ENCODE results near the gene BPTF. TPM values are rescaled to one million over a fixed set of nuclear protein-coding genes. Genes with fewer than 3 reads are reported as not detected.
"Not testable (repeated sequence)": the region's sequence is repeated elsewhere in the genome, so short reads cannot be mapped to it uniquely, and the experiment has no call there.

The BPTF gene
- total and polyA plus RNA-seq, 2 experiments from 2014 or later = 15.6 to 26.9 TPM

DNA sequence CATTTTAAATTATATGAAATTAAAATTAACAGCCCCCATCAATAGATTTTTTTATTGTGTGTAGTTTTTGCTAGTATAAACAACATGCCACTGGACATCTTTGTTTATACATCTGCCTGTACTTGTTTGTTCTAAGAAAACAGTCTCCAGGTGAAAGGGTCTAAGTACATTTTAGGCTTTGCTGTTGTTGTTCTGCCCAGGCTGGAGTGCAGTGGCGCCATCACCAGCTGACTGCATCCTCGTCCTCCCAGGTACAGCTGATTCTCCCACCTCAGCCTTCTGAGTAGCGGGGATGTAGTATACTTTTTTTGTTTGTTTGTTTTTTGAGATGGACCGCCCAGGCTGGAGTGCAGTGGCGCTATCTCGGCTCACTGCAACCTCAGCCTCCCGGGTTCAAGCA lies 145.5 kb downstream of the BPTF start:
- Histone ChIP-seq H3K4me2 (ENCODE audit: unreplicated experiment) (no peak overlapping the region), H3K79me2 (ENCODE audit: insufficient read depth) (no peaks in the 10 kb centered on the region), H3K9me2 (ENCODE audit: insufficient read depth) (no peaks in the 10 kb centered on the region), H3F3A (ENCODE audit: insufficient read depth) (no peaks in the 10 kb centered on the region), H2AFZ (no peak overlapping the region), H3K9ac (no peak overlapping the region), H3K4me3 (no peak overlapping the region), H3K36me3 (ENCODE audit: low read depth) (peaks cover 30% of the 10 kb centered on the region), H4K20me1 (ENCODE audit: insufficient read depth) (no peaks in the 10 kb centered on the region), H3K4me1 (ENCODE audit: insufficient read depth) (no peaks in the 10 kb centered on the region), H3K27ac (no peak overlapping the region), H3K27me3 (replicated peaks; ENCODE audit: insufficient read depth) (no peaks in the 10 kb centered on the region), H3K9me3 (ENCODE audit: low read depth) (no peaks in the 10 kb centered on the region)
- 98 to 100% methylated on average over 7 of the region's 7 CpGs for WGBS, 2 experiments (ENCODE audit: low coverage in 1 of 2, low lambda C conversion rate in 2 of 2, missing lambda C conversion rate in 2 of 2)
- in situ Hi-C loops (cut with MboI) = no loop called here
- no peak for DNase-seq
- no peak for TF ChIP-seq EZH2phosphoT487 (IDR thresholded peaks at IDR 0.05; ENCODE audit: insufficient read depth, low read depth)

GRCh38 chr17:67974185-67974584 lies 148.9 kb downstream of the BPTF start:
- WGBS, 2 experiments (ENCODE audit: low coverage in 1 of 2, low lambda C conversion rate in 2 of 2, missing lambda C conversion rate in 2 of 2) = 86 to 90% methylated on average over 9 of the region's 9 CpGs
- no peak overlapping the region for H2AFZ ChIP-seq
- no peak overlapping the region for H3K4me3 ChIP-seq
- TF ChIP-seq EZH2 (IDR thresholded peaks at IDR 0.05; ENCODE audit: insufficient read depth, poor library complexity, severe bottlenecking) (no peak), EZH2phosphoT487 (IDR thresholded peaks at IDR 0.05; ENCODE audit: insufficient read depth, low read depth) (no peak)
- in situ Hi-C loops (cut with MboI) = no loop called here
- no peak overlapping the region for H3K9ac ChIP-seq
- H3K27ac ChIP-seq = no peak overlapping the region
- H4K20me1 ChIP-seq (ENCODE audit: insufficient read depth) = no peaks in the 10 kb centered on the region
- H3K36me3 ChIP-seq (ENCODE audit: low read depth) = peaks cover 20% of the 10 kb centered on the region; the same call in 1 of the 2 replicates
- no peaks in the 10 kb centered on the region for H3K9me2 ChIP-seq (ENCODE audit: insufficient read depth)
- no peaks in the 10 kb centered on the region for H3K9me3 ChIP-seq (ENCODE audit: low read depth)
- H3K4me1 ChIP-seq (ENCODE audit: insufficient read depth) = peaks cover 6% of the 10 kb centered on the region; the same call in 1 of the 2 replicates
- H3K4me2 ChIP-seq (ENCODE audit: unreplicated experiment) = no peak overlapping the region
- no peaks in the 10 kb centered on the region for H3K27me3 ChIP-seq (replicated peaks; ENCODE audit: insufficient read depth)
- peaks cover 18% of the 10 kb centered on the region; the same call in 1 of the 2 replicates for H3F3A ChIP-seq (ENCODE audit: insufficient read depth)
- no peak for DNase-seq
- no peaks in the 10 kb centered on the region for H3K79me2 ChIP-seq (ENCODE audit: insufficient read depth)

- Histone ChIP-seq H3K27ac (no peak overlapping the region), H3K36me3 (ENCODE audit: low read depth) (peaks cover 21% of the 10 kb centered on the region; the same call in 1 of the 2 replicates), H3K9ac (no peak overlapping the region), H4K20me1 (ENCODE audit: insufficient read depth) (no peaks in the 10 kb centered on the region), H3K9me2 (ENCODE audit: insufficient read depth) (no peaks in the 10 kb centered on the region), H3F3A (ENCODE audit: insufficient read depth) (peaks cover 22% of the 10 kb centered on the region; the same call in 1 of the 2 replicates), H3K4me2 (ENCODE audit: unreplicated experiment) (no peak overlapping the region), H3K27me3 (replicated peaks; ENCODE audit: insufficient read depth) (no peaks in the 10 kb centered on the region), H3K4me3 (no peak overlapping the region), H3K9me3 (ENCODE audit: low read depth) (no peaks in the 10 kb centered on the region), H3K79me2 (ENCODE audit: insufficient read depth) (no peaks in the 10 kb centered on the region), H2AFZ (no peak overlapping the region), H3K4me1 (ENCODE audit: insufficient read depth) (peaks cover 6% of the 10 kb centered on the region; the same call in 1 of the 2 replicates)
- no peak for DNase-seq
- in situ Hi-C loops (cut with MboI) = no loop called here
- TF ChIP-seq EZH2phosphoT487 (IDR thresholded peaks at IDR 0.05; ENCODE audit: insufficient read depth, low read depth) = no peak
- no peak for TF ChIP-seq EZH2 (IDR thresholded peaks at IDR 0.05; ENCODE audit: insufficient read depth, poor library complexity, severe bottlenecking)
- WGBS, 2 experiments (ENCODE audit: low coverage in 1 of 2, low lambda C conversion rate in 2 of 2, missing lambda C conversion rate in 2 of 2) = 66 to 73% methylated on average over 8 of the region's 8 CpGs
These were observed 149.3 kb downstream of the BPTF start for GRCh38 chr17:67974598-67975066.

- H3K9me3 ChIP-seq (ENCODE audit: low read depth); H3K79me2 ChIP-seq (ENCODE audit: insufficient read depth); H3K4me1 ChIP-seq (ENCODE audit: insufficient read depth); H3K4me3 ChIP-seq; H2AFZ ChIP-seq; H4K20me1 ChIP-seq (ENCODE audit: insufficient read depth); H3K4me2 ChIP-seq (ENCODE audit: unreplicated experiment); H3K27ac ChIP-seq; H3K9me2 ChIP-seq (ENCODE audit: insufficient read depth); H3K27me3 ChIP-seq (replicated peaks; ENCODE audit: insufficient read depth); H3K9ac ChIP-seq; DNase-seq; in situ Hi-C loops (cut with MboI): not testable (repeated sequence)
- WGBS, 2 experiments (ENCODE audit: low coverage in 1 of 2, low lambda C conversion rate in 2 of 2, missing lambda C conversion rate in 2 of 2) = 93% methylated on average over 6 of the region's 6 CpGs
- Histone ChIP-seq H3F3A (ENCODE audit: insufficient read depth) (peaks cover 22% of the 10 kb centered on the region; the same call in 1 of the 2 replicates), H3K36me3 (ENCODE audit: low read depth) (peaks cover 22% of the 10 kb centered on the region; the same call in 1 of the 2 replicates)
These were observed 151.0 kb downstream of the BPTF start for GRCh38 chr17:67976306-67976705.

DNA sequence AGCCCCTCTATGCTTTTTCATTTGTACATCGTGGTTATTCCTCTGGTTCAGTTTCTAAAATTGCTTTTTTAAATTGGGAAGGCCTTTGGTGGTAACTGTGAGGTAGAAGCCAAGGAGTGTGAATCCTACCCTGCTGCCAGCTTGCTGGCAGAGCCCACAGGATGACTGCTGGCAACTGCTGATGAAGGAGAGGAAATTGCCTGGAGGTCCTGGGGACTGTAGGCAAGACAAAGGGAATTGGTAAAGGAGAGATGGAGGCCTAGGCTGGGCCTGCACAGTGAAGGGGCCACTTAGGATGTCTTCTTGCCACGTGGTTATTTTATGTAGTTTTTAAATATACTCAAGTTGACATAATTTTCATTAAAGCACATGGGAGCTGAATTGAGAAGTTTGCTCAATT lies 155.2 kb downstream of the BPTF start:
- no peaks in the 10 kb centered on the region for H3K9me2 ChIP-seq (ENCODE audit: insufficient read depth)
- TF ChIP-seq EZH2 (IDR thresholded peaks at IDR 0.05; ENCODE audit: insufficient read depth, poor library complexity, severe bottlenecking) = no peak
- H3K4me2 ChIP-seq (ENCODE audit: unreplicated experiment) = no peak overlapping the region
- DNase-seq = no peak
- WGBS, 2 experiments (ENCODE audit: low coverage in 1 of 2, low lambda C conversion rate in 2 of 2, missing lambda C conversion rate in 2 of 2) = 93 to 94% methylated on average over 2 of the region's 2 CpGs
- H3K27ac ChIP-seq = no peak overlapping the region
- H3K4me3 ChIP-seq = no peak overlapping the region
- H4K20me1 ChIP-seq (ENCODE audit: insufficient read depth) = no peaks in the 10 kb centered on the region
- no peak overlapping the region for H2AFZ ChIP-seq
- H3F3A ChIP-seq (ENCODE audit: insufficient read depth) = peaks cover 22% of the 10 kb centered on the region; the same call in 1 of the 2 replicates
- peaks cover 12% of the 10 kb centered on the region; the same call in 1 of the 2 replicates for H3K36me3 ChIP-seq (ENCODE audit: low read depth)
- in situ Hi-C loops (cut with MboI) = no loop called here
- H3K4me1 ChIP-seq (ENCODE audit: insufficient read depth) = peaks cover 6% of the 10 kb centered on the region; the same call in 1 of the 2 replicates
- H3K9me3 ChIP-seq (ENCODE audit: low read depth) = no peaks in the 10 kb centered on the region
- H3K9ac ChIP-seq = no peak overlapping the region
- H3K27me3 ChIP-seq (replicated peaks; ENCODE audit: insufficient read depth) = no peaks in the 10 kb centered on the region
- H3K79me2 ChIP-seq (ENCODE audit: insufficient read depth) = no peaks in the 10 kb centered on the region

GRCh38 chr17:67980883-67981282 lies 155.6 kb downstream of the BPTF start:
- H3F3A ChIP-seq (ENCODE audit: insufficient read depth) = peaks cover 22% of the 10 kb centered on the region; the same call in 1 of the 2 replicates
- H3K27ac ChIP-seq; DNase-seq; H3K9me3 ChIP-seq (ENCODE audit: low read depth); H4K20me1 ChIP-seq (ENCODE audit: insufficient read depth); in situ Hi-C loops (cut with MboI); H3K27me3 ChIP-seq (replicated peaks; ENCODE audit: insufficient read depth); H2AFZ ChIP-seq; H3K9me2 ChIP-seq (ENCODE audit: insufficient read depth); H3K79me2 ChIP-seq (ENCODE audit: insufficient read depth); H3K36me3 ChIP-seq (ENCODE audit: low read depth); H3K4me2 ChIP-seq (ENCODE audit: unreplicated experiment); H3K4me3 ChIP-seq; H3K9ac ChIP-seq; H3K4me1 ChIP-seq (ENCODE audit: insufficient read depth): not testable (repeated sequence)
- 63 to 67% methylated on average over 3 of the region's 3 CpGs for WGBS, 2 experiments (ENCODE audit: low coverage in 1 of 2, low lambda C conversion rate in 2 of 2, missing lambda C conversion rate in 2 of 2)

Measured in GM23248 (cell line).